Measurements from ENCODE around the gene PKM. TPM values are rescaled to one million over a fixed set of nuclear protein-coding genes. Genes with fewer than 3 reads are reported as not detected.

The PKM gene
- total and polyA plus RNA-seq, 2 donors (not counting 1 experiment from before 2014, with no cell fraction given): 1,892 to 2,521 TPM

DNA sequence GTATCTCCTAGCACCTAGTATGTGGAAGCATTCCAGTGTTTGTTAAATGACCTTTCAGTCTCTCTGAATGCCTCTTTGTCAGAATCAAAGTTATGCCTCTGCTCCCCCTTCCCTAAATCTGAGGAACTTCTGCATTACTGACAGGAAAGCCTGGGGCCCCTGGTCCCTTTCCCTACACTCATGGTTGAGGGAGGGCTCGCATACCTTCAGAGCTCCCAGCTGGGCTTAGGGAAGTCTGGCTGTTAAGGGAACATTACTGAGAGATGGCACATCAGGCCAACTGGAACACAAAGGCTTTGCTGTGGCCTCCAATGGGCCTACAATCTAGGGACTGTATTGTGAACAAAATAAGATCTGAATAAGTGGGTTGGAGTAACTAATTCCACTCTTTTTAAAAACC, 10.3 kb downstream of the PKM start:
- no peak overlapping the region for H3K27ac ChIP-seq (ENCODE audit: insufficient read depth, low read length)
- TF ChIP-seq, protein P1, sequence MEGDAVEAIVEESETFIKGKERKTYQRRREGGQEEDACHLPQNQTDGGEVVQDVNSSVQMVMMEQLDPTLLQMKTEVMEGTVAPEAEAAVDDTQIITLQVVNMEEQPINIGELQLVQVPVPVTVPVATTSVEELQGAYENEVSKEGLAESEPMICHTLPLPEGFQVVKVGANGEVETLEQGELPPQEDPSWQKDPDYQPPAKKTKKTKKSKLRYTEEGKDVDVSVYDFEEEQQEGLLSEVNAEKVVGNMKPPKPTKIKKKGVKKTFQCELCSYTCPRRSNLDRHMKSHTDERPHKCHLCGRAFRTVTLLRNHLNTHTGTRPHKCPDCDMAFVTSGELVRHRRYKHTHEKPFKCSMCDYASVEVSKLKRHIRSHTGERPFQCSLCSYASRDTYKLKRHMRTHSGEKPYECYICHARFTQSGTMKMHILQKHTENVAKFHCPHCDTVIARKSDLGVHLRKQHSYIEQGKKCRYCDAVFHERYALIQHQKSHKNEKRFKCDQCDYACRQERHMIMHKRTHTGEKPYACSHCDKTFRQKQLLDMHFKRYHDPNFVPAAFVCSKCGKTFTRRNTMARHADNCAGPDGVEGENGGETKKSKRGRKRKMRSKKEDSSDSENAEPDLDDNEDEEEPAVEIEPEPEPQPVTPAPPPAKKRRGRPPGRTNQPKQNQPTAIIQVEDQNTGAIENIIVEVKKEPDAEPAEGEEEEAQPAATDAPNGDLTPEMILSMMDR (conservative IDR thresholded peaks at IDR 0.05 in 1 of 2, IDR thresholded peaks at IDR 0.05 in 1 of 2; ENCODE audit: low read depth in 1 of 2, low read length in 2 of 2): no peak

DNA sequence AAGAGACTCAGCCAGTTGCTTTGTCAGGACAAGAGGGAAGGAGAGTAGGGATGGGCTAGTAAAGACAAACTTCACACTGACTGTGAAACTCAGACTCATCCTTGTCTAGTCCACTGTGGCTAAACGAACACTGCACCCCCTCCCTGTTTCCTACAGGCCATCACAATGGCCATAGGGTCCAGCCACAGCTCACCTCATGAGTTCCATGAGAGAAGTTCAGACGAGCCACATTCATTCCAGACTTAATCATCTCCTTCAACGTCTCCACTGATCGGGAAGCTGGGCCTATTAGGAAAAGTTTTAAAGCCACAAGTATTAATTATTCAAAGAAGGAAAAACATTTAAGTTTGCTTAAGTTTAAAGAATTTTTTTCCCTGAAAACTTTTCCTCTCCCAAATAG, 13.8 kb downstream of the PKM start:
- Histone ChIP-seq H3K4me2 (ENCODE audit: extremely low read depth, insufficient read depth, low read length) (no peak overlapping the region), H3K9ac (ENCODE audit: insufficient read depth, low read length) (no peak overlapping the region), H3K79me2 (ENCODE audit: control insufficient read depth, insufficient read depth, low read length) (peaks cover 71% of the 10 kb centered on the region), H3K27ac (ENCODE audit: insufficient read depth, low read length) (no peak overlapping the region), H3K9me3 (ENCODE audit: control insufficient read depth, insufficient read depth, low read depth, low read length) (no peaks in the 10 kb centered on the region), H2AFZ (ENCODE audit: low read length) (no peak overlapping the region), H3K4me3 (replicated peaks in 1 of 4; ENCODE audit: control extremely low read depth in 1 of 4, insufficient read depth in 1 of 4, low read depth in 3 of 4, low read length in 4 of 4) (no peak overlapping the region), H3K36me3 (ENCODE audit: control insufficient read depth, insufficient read depth, low read length) (peaks cover 15% of the 10 kb centered on the region), H3K4me1 (ENCODE audit: control insufficient read depth, extremely low read depth, insufficient read depth, low read length) (no peaks in the 10 kb centered on the region), H3K27me3 (ENCODE audit: control insufficient read depth, insufficient read depth, low read length) (no peaks in the 10 kb centered on the region), H4K20me1 (ENCODE audit: control insufficient read depth, extremely low read depth, insufficient read depth, low read length) (no peaks in the 10 kb centered on the region)
- DNase-seq (ENCODE audit: low read depth in 2 of 2): peak in 1 of 2 donors; percentile 76
- TF ChIP-seq EZH2 (IDR thresholded peaks at IDR 0.05; ENCODE audit: low read length, missing control alignments): no peak
- TF ChIP-seq, protein P1 (conservative IDR thresholded peaks at IDR 0.05 in 1 of 2, IDR thresholded peaks at IDR 0.05 in 1 of 2; ENCODE audit: low read depth in 1 of 2, low read length in 2 of 2): no peak

More for the DNA sequence above, 10.3 kb downstream of the PKM start:
- DNase-seq (ENCODE audit: low read depth in 2 of 2): peak in 1 of 2 donors; percentile 23
- Histone ChIP-seq H3K9ac (ENCODE audit: insufficient read depth, low read length) (no peak overlapping the region), H3K4me2 (ENCODE audit: extremely low read depth, insufficient read depth, low read length) (no peak overlapping the region), H3K36me3 (ENCODE audit: control insufficient read depth, insufficient read depth, low read length) (peaks cover 15% of the 10 kb centered on the region), H3K4me3 (replicated peaks in 1 of 4; ENCODE audit: control extremely low read depth in 1 of 4, insufficient read depth in 1 of 4, low read depth in 3 of 4, low read length in 4 of 4) (no peak overlapping the region), H3K9me3 (ENCODE audit: control insufficient read depth, insufficient read depth, low read depth, low read length) (no peaks in the 10 kb centered on the region), H3K27me3 (ENCODE audit: control insufficient read depth, insufficient read depth, low read length) (no peaks in the 10 kb centered on the region), H2AFZ (ENCODE audit: low read length) (no peak overlapping the region), H3K4me1 (ENCODE audit: control insufficient read depth, extremely low read depth, insufficient read depth, low read length) (peaks cover 8% of the 10 kb centered on the region), H4K20me1 (ENCODE audit: control insufficient read depth, extremely low read depth, insufficient read depth, low read length) (no peaks in the 10 kb centered on the region), H3K79me2 (ENCODE audit: control insufficient read depth, insufficient read depth, low read length) (peaks cover 88% of the 10 kb centered on the region)

DNA sequence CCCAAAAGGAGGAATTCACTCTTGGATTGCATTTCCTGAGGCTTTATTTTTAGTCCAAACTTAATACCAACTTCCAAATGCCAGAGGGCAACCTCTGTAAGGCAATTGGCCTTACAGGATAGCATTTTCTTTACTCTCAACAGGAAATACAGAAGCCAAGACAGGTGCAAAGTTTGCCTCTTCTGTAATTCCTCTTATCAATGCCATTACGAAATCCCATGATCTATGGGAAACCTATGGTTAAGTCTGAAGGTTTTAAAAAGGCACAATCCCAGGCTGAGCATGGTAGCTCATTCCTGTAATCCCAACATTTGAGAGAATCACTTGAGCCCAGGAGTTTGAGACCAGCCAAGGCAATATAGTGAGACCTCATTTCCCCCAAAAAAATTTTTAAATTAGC, 14.9 kb downstream of the PKM start:
- H3K9ac ChIP-seq (ENCODE audit: insufficient read depth, low read length): no peak overlapping the region
- no peaks in the 10 kb centered on the region for H3K27me3 ChIP-seq (ENCODE audit: control insufficient read depth, insufficient read depth, low read length)
- H4K20me1 ChIP-seq (ENCODE audit: control insufficient read depth, extremely low read depth, insufficient read depth, low read length): no peaks in the 10 kb centered on the region
- no peak overlapping the region for H2AFZ ChIP-seq (ENCODE audit: low read length)
- peaks cover 65% of the 10 kb centered on the region for H3K79me2 ChIP-seq (ENCODE audit: control insufficient read depth, insufficient read depth, low read length)
- H3K27ac ChIP-seq (ENCODE audit: insufficient read depth, low read length): no peak overlapping the region
- H3K36me3 ChIP-seq (ENCODE audit: control insufficient read depth, insufficient read depth, low read length): peaks cover 20% of the 10 kb centered on the region
- H3K4me2 ChIP-seq (ENCODE audit: extremely low read depth, insufficient read depth, low read length): no peak overlapping the region
- H3K4me3 ChIP-seq (replicated peaks in 1 of 4; ENCODE audit: control extremely low read depth in 1 of 4, insufficient read depth in 1 of 4, low read depth in 3 of 4, low read length in 4 of 4): no peak overlapping the region
- no peak for DNase-seq (ENCODE audit: low read depth in 2 of 2)
- H3K4me1 ChIP-seq (ENCODE audit: control insufficient read depth, extremely low read depth, insufficient read depth, low read length): no peaks in the 10 kb centered on the region
- no peaks in the 10 kb centered on the region for H3K9me3 ChIP-seq (ENCODE audit: control insufficient read depth, insufficient read depth, low read depth, low read length)
- TF ChIP-seq, protein P1 (conservative IDR thresholded peaks at IDR 0.05 in 1 of 2, IDR thresholded peaks at IDR 0.05 in 1 of 2; ENCODE audit: low read depth in 1 of 2, low read length in 2 of 2): no peak
- TF ChIP-seq EZH2 (IDR thresholded peaks at IDR 0.05; ENCODE audit: low read length, missing control alignments): no peak
